Tibial nerve (tissue), 4 donors: Measurements from ENCODE around the gene TMEM17. TPM values are rescaled to one million over a fixed set of nuclear protein-coding genes. Genes with fewer than 3 reads are reported as not detected.

ENCODE experiments used
- DNase-seq, 2 donors: peaks; one replicate each; pipeline ENCODE4 v3.0.0-alpha.2; 2019; ENCODE audit warnings: low spot score in 2 of 2
- H3K27ac ChIP-seq, 4 donors: fragments of 200-600 bp; sonication (generic) in 3 of 4; one replicate each; pipeline ENCODE4 v1.5.1; 2017 to 2019; ENCODE audit warnings: mild to moderate bottlenecking in 1 of 4
- H3K27me3 ChIP-seq, 2 donors: fragments of 200-600 bp; sonication (generic) in 1 of 2; one replicate each; pipeline versions ENCODE4 v1.5.1 to v1.6.0; 2017 to 2019
- H3K36me3 ChIP-seq, 3 donors: fragments of 200-600 bp; sonication (generic); one replicate each; pipeline ENCODE4 v1.5.1; 2018 to 2019
- H3K4me1 ChIP-seq, 4 donors: fragments of 200-600 bp; sonication (generic) in 3 of 4; one replicate each; pipeline ENCODE4 v1.5.1; 2017 to 2019
- H3K4me3 ChIP-seq, 4 donors: fragments of 200-600 bp; sonication (generic) in 3 of 4; one replicate each; pipeline ENCODE4 v1.5.1; 2017 to 2019; ENCODE audit warnings: mild to moderate bottlenecking in 1 of 4, moderate library complexity in 1 of 4
- H3K9me3 ChIP-seq, 4 donors: fragments of 200-600 bp; sonication (generic) in 3 of 4; one replicate each; pipeline ENCODE4 v1.5.1; 2017 to 2019
- CTCF ChIP-seq, 5 experiments: fragments of 200-600 bp in 3 of 5; fragments of 450-650 bp in 2 of 5; sonication (generic) in 3 of 5; IDR thresholded peaks; one replicate each; pipeline ENCODE4 v1.5.1; 2016 to 2019; ENCODE audit warnings: antibody characterized with exemption in 5 of 5, mild to moderate bottlenecking in 3 of 5, moderate library complexity in 2 of 5
- EP300 ChIP-seq, 2 donors: sonication (generic); formaldehyde crosslinking; IDR thresholded peaks; one replicate each; pipeline ENCODE4 v1.6.1; 2017; ENCODE audit warnings: antibody characterized with exemption in 2 of 2, mild to moderate bottlenecking in 1 of 2
- POLR2A ChIP-seq, 2 donors: fragments of 450-650 bp; IDR thresholded peaks; one replicate each; pipeline ENCODE4 v1.6.1; 2017; ENCODE audit warnings: antibody characterized with exemption in 2 of 2, mild to moderate bottlenecking in 2 of 2, moderate library complexity in 2 of 2
- WGBS, 2 donors: methylation state at CpG; one replicate each; pipeline ENCODE4 v1.1.5; 2018; 5-methylcytosine and 5-hydroxymethylcytosine counted together
- total RNA-seq, 4 donors: library from RNA; depleted of rRNA; stranded (reverse); fragments of >200 nt; gene quantifications; one replicate each; pipeline ENCODE4 v1.1.0, GENCODE V29; 2016

The TMEM17 gene
- total RNA-seq, 4 donors from 2014 or later: 1.7 to 5.9 (median 3.2) TPM

DNA sequence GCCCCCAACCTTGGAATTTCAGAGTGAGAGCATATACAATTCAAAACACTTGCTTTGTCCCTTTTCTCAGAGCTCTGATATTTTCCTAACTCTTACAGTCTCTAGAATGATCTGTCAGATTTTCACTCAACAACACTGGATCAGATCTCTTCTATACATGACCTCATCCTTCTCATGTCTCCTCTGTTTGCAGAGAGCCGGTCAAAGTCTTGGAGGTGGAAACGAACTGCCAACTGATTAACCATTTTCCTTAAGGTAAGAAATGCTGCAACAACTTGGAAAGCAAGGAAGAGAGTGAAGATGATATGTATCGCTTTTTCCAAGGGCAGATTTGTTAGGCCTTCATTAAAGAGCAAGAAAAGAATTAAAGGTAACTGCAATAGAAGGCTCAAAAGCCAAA lies 4.9 kb downstream of the TMEM17 start:
- H3K36me3 ChIP-seq: peaks cover 0 to 18% (median 0%) of the 10 kb centered on the region in 3 donors
- peaks cover 0 to 13% (median 6%) of the 10 kb centered on the region in 4 donors for H3K4me1 ChIP-seq
- 62 to 80% methylated on average over 3 of the region's 3 CpGs for WGBS, 2 donors
- DNase-seq: no peak
- no peaks in the 10 kb centered on the region for H3K27me3 ChIP-seq
- TF ChIP-seq CTCF (IDR thresholded peaks at IDR 0.05): no peak
- no peak for TF ChIP-seq EP300 (IDR thresholded peaks at IDR 0.05)
- TF ChIP-seq POLR2A (IDR thresholded peaks at IDR 0.05): no peak
- no peak overlapping the region for H3K4me3 ChIP-seq
- H3K9me3 ChIP-seq: no peaks in the 10 kb centered on the region
- peak overlapping the region in 1 of 4 donors; percentile 29 for H3K27ac ChIP-seq

- Histone ChIP-seq H3K4me1 (peaks cover 0 to 20% (median 0%) of the 10 kb centered on the region in 4 donors), H3K4me3 (no peak overlapping the region)
These were observed 6.5 kb downstream of the TMEM17 start for GRCh38 chr2:62499430-62500060.

GRCh38 chr2:62498739-62499138 lies 7.3 kb downstream of the TMEM17 start:
- no peak for DNase-seq
- peaks cover 0 to 18% (median 0%) of the 10 kb centered on the region in 3 donors for H3K36me3 ChIP-seq
- H3K27me3 ChIP-seq: no peaks in the 10 kb centered on the region
- no peak overlapping the region for H3K4me3 ChIP-seq
- no peak for TF ChIP-seq CTCF (IDR thresholded peaks at IDR 0.05)
- no peak for TF ChIP-seq POLR2A (IDR thresholded peaks at IDR 0.05)
- TF ChIP-seq EP300 (IDR thresholded peaks at IDR 0.05): no peak
- no peaks in the 10 kb centered on the region for H3K9me3 ChIP-seq
- H3K27ac ChIP-seq: no peak overlapping the region
- H3K4me1 ChIP-seq: peaks cover 0 to 20% (median 0%) of the 10 kb centered on the region in 4 donors

More at GRCh38 chr2:62499430-62500060, 6.5 kb downstream of the TMEM17 start:
- Histone ChIP-seq H3K36me3 (peaks cover 0 to 18% (median 0%) of the 10 kb centered on the region in 3 donors), H3K27me3 (no peaks in the 10 kb centered on the region), H3K9me3 (no peaks in the 10 kb centered on the region), H3K27ac (no peak overlapping the region)
- no peak for DNase-seq
- TF ChIP-seq POLR2A (IDR thresholded peaks at IDR 0.05) (no peak), CTCF (IDR thresholded peaks at IDR 0.05) (no peak), EP300 (IDR thresholded peaks at IDR 0.05) (no peak)
- 67 to 85% methylated on average over 2 of the region's 2 CpGs for WGBS, 2 donors

DNA sequence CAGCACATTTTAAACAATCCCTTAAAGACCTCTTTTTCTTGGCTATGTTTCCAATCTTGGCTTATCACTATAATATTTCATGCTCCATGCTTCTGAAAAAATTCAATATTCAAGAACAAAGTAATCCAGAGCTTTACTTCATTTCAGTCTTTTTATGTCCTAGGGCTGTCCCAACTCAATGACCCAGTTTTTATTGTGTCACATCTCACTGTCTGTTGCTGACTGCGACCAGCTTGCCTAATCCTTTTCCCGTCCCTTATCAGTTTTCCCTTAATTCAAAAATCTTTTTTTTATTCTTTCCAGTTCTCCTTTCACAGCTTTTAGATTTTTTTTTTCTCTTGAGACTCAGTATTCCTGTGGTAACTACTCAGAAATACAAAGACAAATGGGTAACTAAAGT lies 10.2 kb downstream of the TMEM17 start:
- no peak for DNase-seq
- Histone ChIP-seq H3K27me3 (no peaks in the 10 kb centered on the region), H3K4me1 (peaks cover 0 to 23% (median 0%) of the 10 kb centered on the region in 4 donors), H3K4me3 (no peak overlapping the region), H3K9me3 (no peaks in the 10 kb centered on the region), H3K36me3 (peaks cover 0 to 4% (median 0%) of the 10 kb centered on the region in 3 donors), H3K27ac (peak overlapping the region in 2 of 4 donors; percentile 8 to 45)
- WGBS, 2 donors: 34 to 38% methylated on average over 2 of the region's 2 CpGs
- TF ChIP-seq CTCF (IDR thresholded peaks at IDR 0.05) (no peak), POLR2A (IDR thresholded peaks at IDR 0.05) (no peak), EP300 (IDR thresholded peaks at IDR 0.05) (no peak)

GRCh38 chr2:62492048-62492447 lies 13.9 kb downstream of the TMEM17 start:
- Histone ChIP-seq H3K4me3 (no peak overlapping the region), H3K27me3 (no peaks in the 10 kb centered on the region), H3K4me1 (peaks cover 0 to 50% (median 13%) of the 10 kb centered on the region in 4 donors), H3K36me3 (no peaks in the 10 kb centered on the region), H3K9me3 (no peaks in the 10 kb centered on the region), H3K27ac (no peak overlapping the region)
- no peak for TF ChIP-seq POLR2A (IDR thresholded peaks at IDR 0.05)
- no peak for TF ChIP-seq EP300 (IDR thresholded peaks at IDR 0.05)
- TF ChIP-seq CTCF (IDR thresholded peaks at IDR 0.05): no peak
- DNase-seq: no peak
- WGBS, 2 donors: 46 to 95% methylated on average over 2 of the region's 2 CpGs
